ENCODE results near the gene MRPL37.

- TF ChIP-seq POLR2AphosphoS5 (IDR thresholded peaks at IDR 0.05; ENCODE audit: low read depth, low read length) (no peak), REST (IDR thresholded peaks at IDR 0.05; ENCODE audit: insufficient read depth in 1 of 2, low read depth in 2 of 2, low read length in 2 of 2) (no peak)
Measured at GRCh38 chr1:54163573-54163972, 36.4 kb upstream of the MRPL37 start.

Data from PFSK-1 (cell line).